Stimulated activated CD4-positive, alpha-beta T cell treated with anti-CD3 and anti-CD28 coated beads, Interleukin-15, amount 100 ng/mL, for 1 hour (primary cell): ENCODE data around the gene MIA2.
"Not testable (repeated sequence)": the region's sequence is repeated elsewhere in the genome, so short reads cannot be mapped to it uniquely, and the experiment has no call there.

Experiments used
- DNase-seq, 2 donors: peaks; one replicate each; pipeline ENCODE4 v3.0.0-alpha.2; 2020; ENCODE audit warnings: low read depth in 1 of 2, low spot score in 1 of 2

Gene MIA2

GRCh38 chr14:39267608-39268005, 33.9 kb downstream of the MIA2 start:
- DNase-seq: no peak

DNA sequence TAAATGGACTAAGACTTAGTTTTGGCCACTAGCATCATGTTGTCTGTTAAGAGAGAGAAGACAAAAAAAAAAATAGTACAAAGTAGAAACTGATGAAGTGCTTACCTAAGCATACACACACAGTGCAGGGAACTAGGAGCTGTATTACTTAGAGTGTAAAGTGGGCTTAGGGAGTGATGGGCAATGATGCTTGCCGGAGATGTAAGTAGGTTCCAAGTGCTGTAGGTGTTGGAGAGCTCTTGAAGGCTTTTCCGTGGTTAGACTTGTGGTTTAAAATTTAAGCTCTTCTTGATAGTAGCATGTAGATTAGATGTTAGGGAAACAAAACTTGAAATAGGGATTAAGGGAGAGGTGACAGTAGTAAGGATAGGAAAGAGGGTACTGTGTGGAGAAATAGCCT, 34.7 kb downstream of the MIA2 start:
- no peak for DNase-seq

DNA sequence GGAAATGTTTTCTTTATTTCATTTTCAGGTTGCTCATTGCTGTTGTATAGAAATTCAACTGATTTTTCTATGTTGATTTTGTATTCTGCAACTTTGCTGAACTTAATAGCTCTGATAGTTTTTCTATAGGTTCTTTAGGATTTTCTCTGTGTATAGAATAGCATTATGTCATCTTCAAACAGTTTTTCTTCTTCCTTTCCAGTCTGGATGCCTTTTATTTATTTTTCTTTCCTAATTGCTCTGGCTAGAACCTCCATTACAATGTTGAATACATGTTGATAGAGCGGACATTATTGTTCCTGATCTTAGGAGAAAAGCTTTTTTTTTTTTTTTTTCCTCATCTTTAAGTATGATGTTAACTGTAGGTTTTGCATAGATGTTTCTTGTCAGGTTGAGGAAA, 39.2 kb downstream of the MIA2 start:
- no peak for DNase-seq

DNA sequence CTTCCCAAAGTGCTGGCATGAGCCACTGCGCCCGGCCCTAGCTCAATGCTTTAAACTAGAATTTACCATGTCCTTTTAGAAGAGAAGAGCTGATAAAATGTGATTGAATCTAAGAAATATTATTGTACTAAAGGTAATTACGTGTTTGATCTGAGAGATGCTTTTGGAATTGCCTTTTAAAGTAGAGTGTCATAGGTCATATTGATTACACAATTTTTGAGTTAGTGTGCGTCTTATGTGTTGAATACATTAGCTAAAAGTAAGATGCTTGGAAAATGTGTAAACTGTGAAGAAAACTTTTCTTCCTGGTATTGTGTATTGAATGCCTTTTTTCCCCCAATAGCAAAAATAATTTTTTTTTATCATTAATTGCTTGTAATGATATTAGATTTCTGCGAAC, 41.7 kb downstream of the MIA2 start:
- no peak for DNase-seq

GRCh38 chr14:39276005-39276404, 42.3 kb downstream of the MIA2 start:
- DNase-seq: no peak

- DNase-seq: no peak
These were observed 42.9 kb downstream of the MIA2 start for GRCh38 chr14:39276579-39277114.

DNA sequence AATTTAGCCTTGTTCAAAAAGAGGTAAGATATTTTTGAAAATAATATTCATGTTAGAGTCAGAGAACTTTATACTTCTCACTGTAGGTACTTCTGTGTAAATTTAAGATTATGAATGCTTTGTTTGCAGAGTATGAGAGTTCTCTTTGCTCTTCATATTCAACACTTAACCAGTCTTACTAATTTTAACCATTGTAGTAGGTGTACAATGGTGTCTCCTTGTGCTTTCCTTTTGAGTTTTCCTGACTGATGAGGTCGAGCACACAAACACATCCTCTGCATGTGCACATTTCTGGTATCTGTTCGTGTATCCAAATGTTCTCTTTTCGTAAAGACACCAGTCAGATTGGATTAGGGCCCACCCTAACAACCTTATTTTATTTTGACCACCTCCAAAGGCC, 45.8 kb downstream of the MIA2 start:
- DNase-seq: no peak

DNA sequence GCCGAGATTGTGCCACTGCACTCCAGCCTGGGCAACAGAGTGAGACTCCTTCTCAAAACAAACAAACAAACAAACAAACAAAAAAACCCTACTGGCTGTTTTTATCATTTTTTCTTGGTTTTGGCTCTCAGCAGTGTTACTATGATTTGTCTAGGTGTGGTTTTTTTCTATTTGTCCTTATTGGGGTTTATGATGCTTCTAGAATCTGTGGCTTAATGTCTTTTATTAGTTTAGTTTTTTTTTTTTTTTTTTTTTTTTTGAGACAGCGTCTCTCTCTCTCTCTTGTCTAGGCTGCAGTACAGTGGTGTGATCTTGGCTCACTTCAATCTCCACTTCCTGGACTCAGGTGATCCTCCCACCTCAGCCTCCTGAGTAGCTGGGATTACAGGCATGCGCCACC, 47.0 kb downstream of the MIA2 start:
- not testable (repeated sequence) for DNase-seq

- DNase-seq: no peak
These were observed 55.8 kb downstream of the MIA2 start for GRCh38 chr14:39289523-39289922.

GRCh38 chr14:39291701-39292100, 58.0 kb downstream of the MIA2 start:
- DNase-seq: no peak

DNA sequence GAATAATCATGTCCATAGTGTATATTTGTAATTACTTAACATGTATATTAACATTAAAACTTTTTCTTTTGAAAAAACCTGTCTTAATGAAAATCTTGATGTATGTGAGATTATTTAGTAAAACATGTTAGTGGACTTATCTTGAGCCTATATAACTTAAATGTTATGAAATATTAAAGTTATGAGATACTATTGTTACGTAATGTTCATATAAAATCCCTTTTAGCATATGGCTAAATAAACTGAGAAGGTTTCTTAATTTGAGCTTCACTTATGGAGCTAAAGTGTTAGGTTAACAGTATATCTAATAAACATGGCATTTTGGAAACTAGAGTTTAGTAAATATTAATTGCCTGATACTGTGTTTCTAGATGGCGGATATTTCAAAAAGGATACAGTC, 59.9 kb downstream of the MIA2 start:
- DNase-seq: no peak

DNA sequence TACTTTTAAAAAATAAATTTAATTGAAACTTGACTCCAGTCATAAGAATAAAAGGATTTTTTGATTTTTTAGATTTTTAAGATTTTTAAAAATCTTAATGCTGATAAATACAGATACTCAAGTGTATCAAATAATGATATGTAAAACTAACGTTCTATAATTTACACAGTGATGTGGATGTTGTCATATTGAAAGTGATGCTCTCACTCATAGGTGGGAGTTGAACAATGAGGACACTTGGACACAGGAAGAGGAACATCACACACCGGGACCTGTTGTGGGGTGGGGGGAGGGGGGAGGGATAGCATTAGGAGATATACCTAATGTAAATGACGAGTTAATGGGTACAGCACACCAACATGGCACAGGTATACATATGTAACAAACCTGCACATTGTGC, 66.7 kb downstream of the MIA2 start:
- DNase-seq: not testable (repeated sequence)

DNA sequence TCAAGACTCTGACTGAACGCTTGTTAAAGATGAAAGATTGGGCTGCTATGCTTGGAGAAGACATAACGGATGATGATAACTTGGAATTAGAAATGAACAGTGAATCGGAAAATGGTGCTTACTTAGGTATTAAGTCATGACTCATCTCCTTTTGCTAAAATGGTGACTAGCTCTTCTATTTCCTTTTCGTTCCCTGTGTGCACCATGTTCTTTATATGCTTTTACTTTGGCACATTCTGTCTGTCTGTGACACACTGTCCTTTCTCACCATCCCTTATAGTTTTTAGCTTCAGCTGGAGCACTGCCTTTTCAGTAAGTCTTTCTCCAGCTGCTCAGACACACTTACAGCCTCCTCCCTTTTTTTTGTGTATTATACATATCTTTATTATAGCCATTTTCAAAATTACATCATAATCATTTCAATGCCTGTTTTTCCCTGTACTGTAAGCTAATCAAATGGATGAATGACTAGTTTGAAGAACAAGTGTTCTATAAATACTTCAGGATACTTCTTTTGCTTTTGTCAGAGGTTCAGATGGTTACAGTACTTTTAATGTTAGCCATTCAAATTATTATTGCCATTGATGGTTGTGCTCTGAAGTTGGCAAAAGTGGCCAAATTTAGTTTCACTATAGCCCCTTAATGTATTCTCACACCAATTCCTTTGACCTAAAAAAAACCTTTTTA, 68.6 kb downstream of the MIA2 start:
- DNase-seq: no peak

DNA sequence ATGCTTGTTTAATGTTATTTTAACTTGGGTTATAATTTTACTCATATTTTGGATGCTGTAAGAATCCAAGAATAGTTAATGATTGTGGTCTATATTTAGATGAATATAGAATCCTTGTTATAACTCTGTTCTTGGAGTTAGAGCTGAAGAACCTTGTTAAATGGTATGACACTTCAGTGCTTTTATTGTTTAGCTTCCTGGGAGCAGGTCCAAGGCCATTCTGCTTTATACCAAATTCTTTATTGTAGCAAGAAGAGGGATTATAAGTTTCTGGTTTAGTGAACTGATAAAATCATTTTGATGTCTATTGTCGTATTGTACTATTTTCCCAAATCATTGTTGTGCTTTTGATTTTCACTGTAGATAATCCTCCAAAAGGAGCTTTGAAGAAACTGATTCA, 69.4 kb downstream of the MIA2 start:
- DNase-seq: no peak

DNA sequence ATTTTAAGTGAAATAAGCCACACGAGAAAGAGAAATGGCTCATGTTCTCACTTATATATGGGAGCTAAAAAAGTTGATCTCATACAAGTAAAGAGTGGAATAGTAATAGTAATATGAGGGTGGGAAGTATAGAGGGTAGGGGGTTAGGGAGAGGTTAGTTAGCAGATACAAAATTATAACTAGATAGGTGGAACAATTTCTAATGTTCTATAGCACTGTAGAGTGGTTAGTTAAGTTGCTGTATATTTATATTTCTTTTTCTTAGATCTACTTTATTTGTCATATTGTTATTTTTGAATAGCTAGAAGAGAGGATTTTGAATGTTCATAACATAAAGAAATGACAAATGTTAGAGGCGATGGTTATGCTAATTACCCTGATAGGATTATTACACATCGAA, 74.1 kb downstream of the MIA2 start:
- DNase-seq: no peak

- no peak for DNase-seq
These were observed 76.3 kb downstream of the MIA2 start for GRCh38 chr14:39310051-39310450.

DNA sequence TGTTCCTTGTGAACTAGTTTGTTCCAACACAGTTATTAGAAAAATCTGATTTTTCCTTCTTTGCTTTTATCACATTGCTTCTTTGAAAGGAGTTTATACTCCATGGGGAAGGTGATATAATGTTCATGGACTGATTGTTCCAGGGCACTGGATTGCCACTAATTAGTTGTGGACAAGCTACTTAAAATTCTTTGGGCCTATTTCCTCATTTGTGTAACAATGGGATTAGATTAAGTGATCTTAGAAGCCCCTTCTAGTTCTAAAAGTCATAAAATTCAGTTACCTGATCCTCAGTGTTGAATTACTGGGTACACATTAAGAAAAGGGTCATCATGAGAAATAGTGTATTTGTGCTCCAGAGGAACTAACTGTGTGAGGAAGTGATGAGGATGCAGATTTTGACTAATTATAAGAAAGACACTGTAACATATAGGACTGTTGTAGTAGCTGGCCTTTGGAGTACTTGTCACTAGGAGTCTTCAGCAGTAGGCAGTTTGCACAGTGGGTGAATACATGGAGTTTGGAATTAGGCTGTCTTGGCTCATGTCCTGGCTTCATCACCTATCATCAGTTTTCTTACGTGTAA, 82.2 kb downstream of the MIA2 start:
- no peak for DNase-seq

DNA sequence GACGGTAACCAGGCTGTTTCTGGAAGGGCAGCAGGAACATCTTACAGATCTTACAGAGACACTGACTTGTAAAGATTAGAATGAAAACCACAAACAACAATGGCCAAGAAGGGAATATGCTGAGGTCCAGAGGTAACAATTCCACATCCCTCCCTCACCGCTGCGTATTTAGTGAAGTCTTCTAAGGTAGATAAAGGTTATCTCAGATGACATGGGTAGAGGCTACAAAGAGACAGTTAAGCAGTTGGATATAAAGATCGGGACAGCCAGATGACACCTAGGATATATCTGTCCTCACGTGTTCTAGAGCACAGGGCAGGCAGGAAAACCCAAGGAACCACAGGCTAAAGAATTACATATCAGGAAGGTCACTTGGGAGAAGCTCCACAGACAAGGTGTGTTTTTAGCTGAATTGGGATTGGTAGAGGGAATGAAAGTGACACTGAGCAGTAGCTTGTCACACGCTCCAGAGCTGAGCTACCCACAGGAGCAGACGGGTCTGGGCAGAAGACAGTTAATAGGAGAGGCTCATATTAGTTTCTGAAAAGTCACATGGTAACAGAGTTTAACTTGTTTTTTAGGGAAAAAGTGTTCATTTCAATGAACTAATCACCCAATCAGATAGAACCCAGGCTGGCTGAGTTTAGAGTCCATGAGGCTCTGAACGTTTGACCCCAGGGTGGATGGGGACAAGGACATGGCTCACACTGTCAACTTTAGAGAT, 83.3 kb downstream of the MIA2 start:
- DNase-seq: no peak

GRCh38 chr14:39318574-39318973, 84.9 kb downstream of the MIA2 start:
- no peak for DNase-seq

- no peak for DNase-seq
These were observed 85.7 kb downstream of the MIA2 start for GRCh38 chr14:39319381-39319780.

GRCh38 chr14:39320318-39320717, 86.6 kb downstream of the MIA2 start:
- DNase-seq: no peak

DNA sequence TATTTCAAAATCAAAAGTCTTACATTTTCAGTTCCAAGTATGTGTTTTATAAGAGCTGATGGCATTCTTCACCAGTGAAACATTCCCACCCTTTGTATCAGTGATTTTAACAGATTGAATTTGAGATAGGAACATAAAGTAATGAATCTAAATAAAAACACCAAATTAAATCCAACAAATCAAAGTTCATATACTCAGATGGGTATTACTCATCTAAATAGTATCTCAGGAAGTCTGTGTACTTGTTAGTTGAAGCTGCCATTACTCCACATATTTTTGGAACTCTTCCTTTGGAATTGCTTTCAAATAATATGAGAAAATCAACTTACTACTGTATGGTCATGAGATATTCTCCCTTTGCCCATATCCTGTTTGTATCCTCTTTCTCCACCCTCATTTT, 89.1 kb downstream of the MIA2 start:
- no peak for DNase-seq
